H9 (cell line): Measurements from ENCODE around the gene CD164. TPM values are rescaled to one million over a fixed set of nuclear protein-coding genes. Genes with fewer than 3 reads are reported as not detected.
A peak's percentile ranks its signal among the peaks of the same experiment; 100 is the strongest.

Source experiments
- DNase-seq: peaks from one replicate; pipeline ENCODE4 v3.0.0-alpha.2; 2017
- H2AFZ ChIP-seq: one replicate; pipeline ENCODE4 v1.6.1; 2013; ENCODE audit warnings: mild to moderate bottlenecking, low read length, control low read depth, moderate library complexity
- H2AK5ac ChIP-seq: 2 replicates; pipeline ENCODE4 v1.6.1; 2013; ENCODE audit warnings: low read length, control low read depth, mixed read lengths; ENCODE audit not compliant: insufficient read length
- H2BK120ac ChIP-seq: one replicate; pipeline ENCODE4 v1.6.1; 2013; ENCODE audit warnings: low read depth, mild to moderate bottlenecking, low read length, control low read depth, inconsistent platforms; ENCODE audit not compliant: poor library complexity, severe bottlenecking
- H2BK12ac ChIP-seq: 2 replicates; pipeline ENCODE4 v1.6.1; 2013; ENCODE audit warnings: low read length, control low read depth, mixed read lengths, low read depth; ENCODE audit not compliant: insufficient read length
- H2BK15ac ChIP-seq: 2 replicates; pipeline ENCODE4 v1.6.1; 2013; ENCODE audit warnings: low read depth, low read length, control low read depth
- H2BK20ac ChIP-seq: one replicate; pipeline ENCODE4 v1.6.1; 2013; ENCODE audit warnings: low read depth, mild to moderate bottlenecking, low read length, control low read depth, inconsistent platforms; ENCODE audit not compliant: poor library complexity, severe bottlenecking
- H2BK5ac ChIP-seq: 2 replicates; pipeline ENCODE4 v1.6.1; 2013; ENCODE audit warnings: low read length, control low read depth, mixed read lengths; ENCODE audit not compliant: insufficient read length
- H3K14ac ChIP-seq: 2 replicates; pipeline ENCODE4 v1.6.1; 2013; ENCODE audit warnings: low read length, control low read depth; ENCODE audit not compliant: insufficient read depth
- H3K18ac ChIP-seq: 2 replicates; pipeline ENCODE4 v1.6.1; 2013; ENCODE audit warnings: low read depth, mild to moderate bottlenecking, mixed read lengths, low read length, control low read depth; ENCODE audit not compliant: insufficient read length
- H3K23ac ChIP-seq: 2 replicates; pipeline ENCODE4 v1.6.1; 2013; ENCODE audit warnings: low read length, control low read depth, mixed read lengths, low read depth; ENCODE audit not compliant: insufficient read length
- H3K23me2 ChIP-seq: 2 replicates; pipeline ENCODE4 v1.6.1; 2013; ENCODE audit warnings: low read depth, mild to moderate bottlenecking, mixed read lengths, low read length, control low read depth; ENCODE audit not compliant: insufficient read length, poor library complexity, severe bottlenecking
- H3K27ac ChIP-seq: 2 replicates; pipeline ENCODE4 v1.5.1; 2013; ENCODE audit warnings: low read length, control low read depth, mixed read lengths, low read depth; ENCODE audit not compliant: insufficient read length
- H3K27me3 ChIP-seq: 2 replicates; pipeline ENCODE4 v1.6.1; 2013; ENCODE audit warnings: low read length, control low read depth, inconsistent platforms; ENCODE audit not compliant: insufficient read depth
- H3K4ac ChIP-seq: 2 replicates; pipeline ENCODE4 v1.6.1; 2013; ENCODE audit warnings: low read depth, mild to moderate bottlenecking, control low read depth, inconsistent platforms, low read length, moderate library complexity
- H3K4me1 ChIP-seq: 2 replicates; pipeline ENCODE4 v1.6.1; 2013; ENCODE audit warnings: low read length, control low read depth, inconsistent platforms; ENCODE audit not compliant: insufficient read depth
- H3K4me2 ChIP-seq: 2 replicates; pipeline ENCODE4 v1.6.1; 2013; ENCODE audit warnings: low read length, control low read depth, mixed read lengths; ENCODE audit not compliant: insufficient read length, insufficient read depth
- H3K56ac ChIP-seq: 2 replicates; pipeline ENCODE4 v1.6.1; 2013; ENCODE audit warnings: low read depth, mild to moderate bottlenecking, mixed read lengths, low read length, control low read depth; ENCODE audit not compliant: insufficient read length
- H3K79me1 ChIP-seq: 2 replicates; pipeline ENCODE4 v1.6.1; 2013; ENCODE audit warnings: low read depth, mild to moderate bottlenecking, moderate library complexity, low read length, control low read depth, inconsistent platforms; ENCODE audit not compliant: insufficient read depth, poor library complexity, severe bottlenecking
- H3K79me2 ChIP-seq: 2 replicates; pipeline ENCODE4 v1.6.1; 2013; ENCODE audit warnings: low read length, control low read depth, inconsistent platforms; ENCODE audit not compliant: insufficient read depth
- H3K9ac ChIP-seq: 2 replicates; pipeline ENCODE4 v1.6.1; 2013; ENCODE audit warnings: low read length, control low read depth, mixed read lengths; ENCODE audit not compliant: insufficient read length; ENCODE audit errors: extremely low read depth
- H3K9me3 ChIP-seq: one replicate; pipeline ENCODE4 v1.6.1; 2013; ENCODE audit warnings: low read depth, low read length, inconsistent platforms; ENCODE audit not compliant: control insufficient read depth
- H3T11ph ChIP-seq: one replicate; pipeline ENCODE4 v1.6.1; 2013; ENCODE audit warnings: mild to moderate bottlenecking, low read length, control low read depth, inconsistent platforms
- H4K20me1 ChIP-seq: one replicate; pipeline ENCODE4 v1.6.1; 2013; ENCODE audit not compliant: control insufficient read depth, insufficient read length, insufficient read depth
- H4K5ac ChIP-seq: 2 replicates; pipeline ENCODE4 v1.6.1; 2013; ENCODE audit warnings: low read depth, mild to moderate bottlenecking, mixed read lengths, low read length, control low read depth; ENCODE audit not compliant: insufficient read length
- H4K8ac ChIP-seq: replicated peaks from 2 replicates; pipeline ENCODE4 v1.6.1; 2013; ENCODE audit warnings: low read length, control low read depth, mixed read lengths, low read depth; ENCODE audit not compliant: insufficient read length
- H4K91ac ChIP-seq: 2 replicates; pipeline ENCODE4 v1.6.1; 2013; ENCODE audit warnings: low read depth, mild to moderate bottlenecking, moderate library complexity, mixed read lengths, low read length, control low read depth; ENCODE audit not compliant: insufficient read length
- H3K27ac Mint-ChIP-seq, 3 experiments: 2 replicates in 2 of 3; 3 replicates in 1 of 3; pipeline ENCODE4 v1.8.0; 2020 to 2021; ENCODE audit warnings: mixed read lengths in 3 of 3, mild to moderate bottlenecking in 1 of 3, moderate library complexity in 1 of 3
- H3K27me3 Mint-ChIP-seq: 2 replicates; pipeline ENCODE4 v1.8.0; 2021; ENCODE audit warnings: low read depth, mild to moderate bottlenecking, moderate library complexity, mixed read lengths
- H3K36me3 Mint-ChIP-seq, 3 experiments: 2 replicates in 2 of 3; 3 replicates in 1 of 3; pipeline ENCODE4 v1.8.0; 2020 to 2021; ENCODE audit warnings: low read depth in 3 of 3, mixed read lengths in 3 of 3; ENCODE audit not compliant: insufficient read depth in 1 of 3
- H3K4me1 Mint-ChIP-seq, 2 experiments: 2 replicates each; pipeline ENCODE4 v1.8.0; 2020; ENCODE audit warnings: mixed read lengths in 2 of 2
- H3K4me3 Mint-ChIP-seq, 2 experiments: 2 replicates in 1 of 2; 3 replicates in 1 of 2; pipeline ENCODE4 v1.8.0; 2020 to 2021; ENCODE audit warnings: mild to moderate bottlenecking in 2 of 2, mixed read lengths in 2 of 2, moderate library complexity in 1 of 2
- H3K9me3 Mint-ChIP-seq, 2 experiments: 2 replicates in 1 of 2; 3 replicates in 1 of 2; pipeline ENCODE4 v1.8.0; 2020; ENCODE audit warnings: mild to moderate bottlenecking in 2 of 2, mixed read lengths in 2 of 2, moderate library complexity in 1 of 2
- CTCF ChIP-seq: fragments of 200-600 bp; sonication (generic); conservative IDR thresholded peaks from 3 replicates; pipeline ENCODE4 v1.8.0; 2021; ENCODE audit warnings: antibody characterized with exemption, mild to moderate bottlenecking
- WGBS: extraction: QIAGEN DNeasy Blood & Tissue Kit; methylation state at CpG from one replicate; pipeline ENCODE4 v1.1.7; 2013; ENCODE audit warnings: missing lambda C conversion rate, low lambda C conversion rate, mixed read lengths; ENCODE audit not compliant: insufficient read length; ENCODE audit errors: extremely low coverage; 5-methylcytosine and 5-hydroxymethylcytosine counted together
- total RNA-seq: library from RNA; stranded (reverse); gene quantifications from 2 replicates; pipeline ENCODE4 v1.2.1, GENCODE V29; 2021

Gene CD164
- total RNA-seq, 1 experiment from 2014 or later = 130 TPM

- no peak overlapping the region for H4K91ac ChIP-seq
- H4K5ac ChIP-seq = no peak overlapping the region
- Mint-ChIP-seq H3K4me1 (peaks cover 5 to 9% of the 10 kb centered on the region in 2 experiments), H3K9me3 (no peaks in the 10 kb centered on the region), H3K27me3 (no peaks in the 10 kb centered on the region; the same call in 1 of the 2 replicates), H3K36me3 (no peaks in the 10 kb centered on the region; a peak in 1 of 7 replicates), H3K27ac (peak overlapping the region in 2 of 3 experiments; percentile 28 to 65; a peak in 1 of 7 replicates), H3K4me3 (no peak overlapping the region)
- no peak overlapping the region for H2BK5ac ChIP-seq
- no peak overlapping the region for H3K14ac ChIP-seq
- no peak overlapping the region for H2AK5ac ChIP-seq
- H3K9me3 ChIP-seq = no peaks in the 10 kb centered on the region
- H3K23ac ChIP-seq = no peak overlapping the region
- H3K18ac ChIP-seq = no peak overlapping the region
- no peaks in the 10 kb centered on the region for H3K79me2 ChIP-seq
- H3T11ph ChIP-seq = no peak overlapping the region
- H4K20me1 ChIP-seq = no peaks in the 10 kb centered on the region
- no peak overlapping the region for H3K4ac ChIP-seq
- H3K9ac ChIP-seq = no peak overlapping the region
- no peak for DNase-seq
- no peak overlapping the region for H3K4me2 ChIP-seq
- no peak overlapping the region for H2BK20ac ChIP-seq
- no peaks in the 10 kb centered on the region for H3K79me1 ChIP-seq
- no peak overlapping the region for H4K8ac ChIP-seq
- no peak overlapping the region for H2BK15ac ChIP-seq
- no peak overlapping the region for H2BK120ac ChIP-seq
- H3K27me3 ChIP-seq = no peaks in the 10 kb centered on the region
- no peaks in the 10 kb centered on the region for H3K23me2 ChIP-seq
- H3K56ac ChIP-seq = no peak overlapping the region
- no CpG with 5 or more reads among the region's 6 CpGs for WGBS
- no peak for TF ChIP-seq CTCF
- no peak overlapping the region for H3K27ac ChIP-seq
- H3K4me1 ChIP-seq = no peaks in the 10 kb centered on the region
- no peak overlapping the region for H2BK12ac ChIP-seq
- no peak overlapping the region for H2AFZ ChIP-seq
Measured at GRCh38 chr6:109342911-109343310, 39.4 kb downstream of the CD164 start.
